Panc1 (cell line): ENCODE measurements around the gene MRPS12. TPM values are rescaled to one million over a fixed set of nuclear protein-coding genes. Genes with fewer than 3 reads are reported as not detected.

ENCODE experiments used
- ATAC-seq: fragments of 200-7000 bp; cut with Tn5 transposase; 2 replicates; pipeline ENCODE4 v1.9.1; 2020; ENCODE audit warnings: mild to moderate bottlenecking, moderate library complexity
- BruUV-seq: library from RNA; stranded (reverse); fragments of 400-500 nt; replicated peaks from 2 replicates; lab custom pipeline; 2021; lab: Mats Ljungman, UMichigan
- CTCF ChIA-PET: fragments of 300-600 bp; sonication (Branson Sonifier 250); formaldehyde crosslinking; loops from one replicate; lab custom pipeline; 2022; ENCODE audit warnings: antibody characterized with exemption; lab: Charles Lee
- POLR2A ChIA-PET: fragments of 300-600 bp; sonication (Branson Sonifier 250); formaldehyde crosslinking; loops from one replicate; lab custom pipeline; 2022; ENCODE audit warnings: antibody characterized with exemption; lab: Charles Lee
- DNase-seq: peaks from one replicate; pipeline ENCODE4 v3.0.0-alpha.2; 2010; ENCODE audit warnings: low read depth, low spot score
- H3K27ac ChIP-seq: 2 replicates; pipeline ENCODE4 v1.5.1; 2011; ENCODE audit warnings: mild to moderate bottlenecking, low read length, inconsistent platforms
- H3K27me3 ChIP-seq: fragments of 200-500 bp; sonication (Bioruptor generic); 2 replicates; pipeline ENCODE4 v1.6.0; 2014; ENCODE audit warnings: low read length, inconsistent platforms; ENCODE audit not compliant: control insufficient read depth, insufficient read depth
- H3K36me3 ChIP-seq: fragments of 200-500 bp; sonication (Bioruptor generic); 2 replicates; pipeline ENCODE4 v1.5.1; 2014; ENCODE audit warnings: inconsistent platforms, mild to moderate bottlenecking, low read length, moderate library complexity; ENCODE audit not compliant: control insufficient read depth, insufficient read depth
- H3K4me1 ChIP-seq: 2 replicates; pipeline ENCODE4 v1.5.1; 2011; ENCODE audit warnings: inconsistent platforms, mild to moderate bottlenecking, low read length, moderate library complexity; ENCODE audit not compliant: control insufficient read depth, insufficient read depth
- H3K4me3 ChIP-seq, 2 experiments: 2 replicates each; pipeline ENCODE4 v1.5.1; 2011 to 2012; ENCODE audit warnings: low read depth in 2 of 2, low read length in 2 of 2, mild to moderate bottlenecking in 2 of 2, inconsistent platforms in 1 of 2, moderate library complexity in 1 of 2
- H3K9me3 ChIP-seq: fragments of 200-500 bp; sonication (Bioruptor generic); 2 replicates; pipeline ENCODE4 v1.5.1; 2014; ENCODE audit warnings: low read depth, mild to moderate bottlenecking, inconsistent platforms, low read length, moderate library complexity; ENCODE audit not compliant: control insufficient read depth, insufficient read depth
- POLR2AphosphoS5 ChIP-seq: IDR thresholded peaks from 2 replicates; pipeline ENCODE4 v1.6.1; 2012; ENCODE audit warnings: mild to moderate bottlenecking, low read depth, low read length, moderate library complexity
- SIN3A ChIP-seq: IDR thresholded peaks from 2 replicates; pipeline ENCODE4 v1.6.1; 2012; ENCODE audit warnings: low read depth, mild to moderate bottlenecking, low read length, moderate library complexity, borderline replicate concordance; ENCODE audit not compliant: insufficient read depth
- TCF7L2 ChIP-seq: IDR thresholded peaks from 2 replicates; pipeline ENCODE4 v1.6.1; 2011; ENCODE audit warnings: mild to moderate bottlenecking, low read depth, low read length, inconsistent platforms
- in situ Hi-C: cut with HindIII; loops from 2 replicates; pipeline ENCODE4 v1.10.0; 2016; ENCODE audit warnings: low sequenced_read_pairs, low pct_unique_long_range_greater_than_20kb
- intact Hi-C: fragments of 100-400 bp; cut with micrococcal nuclease; formaldehyde crosslinking; loops from one replicate; pipeline ENCODE4 v1.10.0; 2022; ENCODE audit not compliant: unreplicated experiment
- total RNA-seq: library from RNA; stranded (reverse); gene quantifications from one replicate; pipeline ENCODE4 v1.2.1, GENCODE V29; 2021; ENCODE audit not compliant: unreplicated experiment
- TF ChIP-seq, protein P1 (sequence below), 2 experiments: IDR thresholded peaks; 2 replicates each; pipeline ENCODE4 v1.6.1; 2011 to 2012; ENCODE audit warnings: low read depth in 2 of 2, control low read depth in 1 of 2, low read length in 1 of 2, mild to moderate bottlenecking in 1 of 2, moderate library complexity in 1 of 2; ENCODE audit not compliant: insufficient read depth in 1 of 2
- TF ChIP-seq, protein P2 (sequence below): fragments of 450-650 bp; IDR thresholded peaks from 2 replicates; pipeline ENCODE4 v1.5.1; 2017; ENCODE audit warnings: mild to moderate bottlenecking

MRPS12 gene
- total RNA-seq, 1 experiment from 2014 or later: 511 TPM

DNA sequence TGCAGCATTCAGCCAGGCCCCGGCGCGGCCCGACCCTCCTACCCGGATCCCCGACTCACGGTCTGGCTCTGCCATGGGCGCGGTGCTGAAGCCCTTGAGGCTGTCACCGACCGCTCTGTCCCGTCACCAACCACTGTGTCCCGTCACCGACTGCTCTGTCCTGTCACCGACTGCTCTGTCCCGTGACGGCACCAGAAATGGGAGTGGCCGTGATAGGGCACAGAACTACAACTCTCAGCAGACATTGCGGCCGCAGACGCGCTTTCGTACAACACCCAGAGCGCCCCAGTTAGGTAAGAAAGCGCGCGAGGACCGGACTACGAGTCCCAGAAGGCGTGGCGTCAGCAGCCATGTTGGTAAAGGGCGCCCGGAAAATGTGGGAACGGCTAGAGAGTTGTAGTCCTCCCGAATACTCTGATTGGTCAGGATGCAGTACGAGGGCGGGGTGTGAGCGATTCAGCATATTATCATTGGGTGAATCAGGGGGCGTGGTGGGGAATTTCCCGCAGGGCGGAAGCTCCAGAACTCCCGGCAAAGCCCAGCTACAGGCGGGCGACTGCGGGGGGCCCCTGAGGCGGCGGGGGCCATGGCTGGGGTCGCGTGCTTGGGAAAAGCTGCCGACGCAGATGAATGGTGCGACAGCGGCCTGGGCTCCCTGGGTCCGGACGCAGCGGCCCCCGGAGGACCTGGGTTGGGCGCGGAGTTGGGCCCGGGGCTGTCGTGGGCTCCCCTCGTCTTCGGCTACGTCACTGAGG is 31.1 kb upstream of the MRPS12 start, which contains the start of the genes NFKBIB and SIRT2:
NFKBIB (plus strand) TSS at position 523 of the 755 bp plus-strand sequence; CDS start at position 587, 64 bp downstream.
SIRT2 (minus strand) TSS at position 172 of the 755 bp plus-strand sequence; CDS start at position 75, 97 bp downstream.
- H3K4me1 ChIP-seq: peaks cover 21% of the 10 kb centered on the region
- peak within 1 kb of the TSS; percentile 89 for H3K27ac ChIP-seq
- peak within 1 kb of the TSS; percentile 55 to 75 for H3K4me3 ChIP-seq
- POLR2A ChIA-PET: interaction anchor here (0.5 to 1.7 kb wide), 12 partner anchors 10 to 281 kb away, joined by 3 to 30 read pairs (median 6); partner anchors contain the start of genes EIF3K, HNRNPL, MRPS12 and SARS2
- intact Hi-C loops (loop anchor here (5.0 kb wide), 1 partner anchor 47 kb away; no protein-coding TSS in a partner anchor), in situ Hi-C loops (no loop called here)
- CTCF ChIA-PET: interaction anchor here (0.5 to 1.6 kb wide), 7 partner anchors 12 to 497 kb away, joined by 3 to 19 read pairs (median 6); partner anchors contain the start of genes MRPS12 and SARS2
- ATAC-seq (peak; percentile 97), DNase-seq (peak; percentile 100)
- H3K27me3 ChIP-seq: no peaks in the 10 kb centered on the region
- H3K9me3 ChIP-seq: peaks cover 6% of the 10 kb centered on the region; the same call in 1 of the 2 replicates
- H3K36me3 ChIP-seq: no peaks in the 10 kb centered on the region
- no TSS peak for BruUV-seq
- TF ChIP-seq POLR2AphosphoS5: peak; percentile 98
- TF ChIP-seq TCF7L2: peak; percentile 89
- TF ChIP-seq, protein P1, sequence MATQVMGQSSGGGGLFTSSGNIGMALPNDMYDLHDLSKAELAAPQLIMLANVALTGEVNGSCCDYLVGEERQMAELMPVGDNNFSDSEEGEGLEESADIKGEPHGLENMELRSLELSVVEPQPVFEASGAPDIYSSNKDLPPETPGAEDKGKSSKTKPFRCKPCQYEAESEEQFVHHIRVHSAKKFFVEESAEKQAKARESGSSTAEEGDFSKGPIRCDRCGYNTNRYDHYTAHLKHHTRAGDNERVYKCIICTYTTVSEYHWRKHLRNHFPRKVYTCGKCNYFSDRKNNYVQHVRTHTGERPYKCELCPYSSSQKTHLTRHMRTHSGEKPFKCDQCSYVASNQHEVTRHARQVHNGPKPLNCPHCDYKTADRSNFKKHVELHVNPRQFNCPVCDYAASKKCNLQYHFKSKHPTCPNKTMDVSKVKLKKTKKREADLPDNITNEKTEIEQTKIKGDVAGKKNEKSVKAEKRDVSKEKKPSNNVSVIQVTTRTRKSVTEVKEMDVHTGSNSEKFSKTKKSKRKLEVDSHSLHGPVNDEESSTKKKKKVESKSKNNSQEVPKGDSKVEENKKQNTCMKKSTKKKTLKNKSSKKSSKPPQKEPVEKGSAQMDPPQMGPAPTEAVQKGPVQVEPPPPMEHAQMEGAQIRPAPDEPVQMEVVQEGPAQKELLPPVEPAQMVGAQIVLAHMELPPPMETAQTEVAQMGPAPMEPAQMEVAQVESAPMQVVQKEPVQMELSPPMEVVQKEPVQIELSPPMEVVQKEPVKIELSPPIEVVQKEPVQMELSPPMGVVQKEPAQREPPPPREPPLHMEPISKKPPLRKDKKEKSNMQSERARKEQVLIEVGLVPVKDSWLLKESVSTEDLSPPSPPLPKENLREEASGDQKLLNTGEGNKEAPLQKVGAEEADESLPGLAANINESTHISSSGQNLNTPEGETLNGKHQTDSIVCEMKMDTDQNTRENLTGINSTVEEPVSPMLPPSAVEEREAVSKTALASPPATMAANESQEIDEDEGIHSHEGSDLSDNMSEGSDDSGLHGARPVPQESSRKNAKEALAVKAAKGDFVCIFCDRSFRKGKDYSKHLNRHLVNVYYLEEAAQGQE (IDR thresholded peaks at IDR 0.05; ENCODE audit: insufficient read depth in 1 of 2, low read depth in 2 of 2, low read length in 1 of 2): no peak
- TF ChIP-seq, protein P2, sequence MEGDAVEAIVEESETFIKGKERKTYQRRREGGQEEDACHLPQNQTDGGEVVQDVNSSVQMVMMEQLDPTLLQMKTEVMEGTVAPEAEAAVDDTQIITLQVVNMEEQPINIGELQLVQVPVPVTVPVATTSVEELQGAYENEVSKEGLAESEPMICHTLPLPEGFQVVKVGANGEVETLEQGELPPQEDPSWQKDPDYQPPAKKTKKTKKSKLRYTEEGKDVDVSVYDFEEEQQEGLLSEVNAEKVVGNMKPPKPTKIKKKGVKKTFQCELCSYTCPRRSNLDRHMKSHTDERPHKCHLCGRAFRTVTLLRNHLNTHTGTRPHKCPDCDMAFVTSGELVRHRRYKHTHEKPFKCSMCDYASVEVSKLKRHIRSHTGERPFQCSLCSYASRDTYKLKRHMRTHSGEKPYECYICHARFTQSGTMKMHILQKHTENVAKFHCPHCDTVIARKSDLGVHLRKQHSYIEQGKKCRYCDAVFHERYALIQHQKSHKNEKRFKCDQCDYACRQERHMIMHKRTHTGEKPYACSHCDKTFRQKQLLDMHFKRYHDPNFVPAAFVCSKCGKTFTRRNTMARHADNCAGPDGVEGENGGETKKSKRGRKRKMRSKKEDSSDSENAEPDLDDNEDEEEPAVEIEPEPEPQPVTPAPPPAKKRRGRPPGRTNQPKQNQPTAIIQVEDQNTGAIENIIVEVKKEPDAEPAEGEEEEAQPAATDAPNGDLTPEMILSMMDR: no peak
- TF ChIP-seq SIN3A: peak; percentile 98

DNA sequence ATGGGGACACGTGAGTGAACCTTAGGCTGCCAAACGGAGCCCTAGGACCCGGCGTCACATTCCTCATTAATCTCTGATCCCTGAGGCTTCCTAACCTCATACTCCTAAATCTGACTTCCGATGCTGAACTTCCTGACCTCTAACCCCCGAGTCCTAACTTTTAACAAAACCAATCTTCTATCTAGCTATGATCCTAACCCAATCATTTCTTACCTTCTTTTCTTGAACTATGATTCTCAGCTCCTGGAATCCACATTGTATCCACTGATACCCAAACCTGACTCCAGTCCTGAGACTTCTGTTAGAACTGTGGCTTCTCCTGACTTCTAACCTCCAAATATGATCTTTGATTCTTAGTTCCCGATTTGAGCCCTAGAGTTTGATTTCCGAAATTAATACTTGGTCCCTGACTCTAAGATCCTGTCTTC is 30.5 kb upstream of the MRPS12 start:
- H3K4me3 ChIP-seq: peak overlapping the region; percentile 55 to 75
- H3K27ac ChIP-seq: peak overlapping the region; percentile 89
- no peaks in the 10 kb centered on the region for H3K27me3 ChIP-seq
- DNase-seq: peak; percentile 57
- H3K9me3 ChIP-seq: peaks cover 6% of the 10 kb centered on the region; the same call in 1 of the 2 replicates
- ATAC-seq: no peak
- in situ Hi-C loops (no loop called here), intact Hi-C loops (no loop called here)
- no TSS peak for BruUV-seq
- H3K36me3 ChIP-seq: no peaks in the 10 kb centered on the region; the same call in 1 of the 2 replicates
- peaks cover 24% of the 10 kb centered on the region for H3K4me1 ChIP-seq
- POLR2A ChIA-PET: interaction anchor here (0.6 to 1.7 kb wide), 14 partner anchors 9 to 281 kb away, joined by 3 to 30 read pairs (median 6); partner anchors contain the start of genes EIF3K, HNRNPL, MRPS12 and SARS2
- CTCF ChIA-PET: interaction anchor here (0.5 to 1.6 kb wide), 9 partner anchors 13 to 261 kb away, joined by 3 to 19 read pairs (median 6); partner anchors contain the start of genes MRPS12 and SARS2
- TF ChIP-seq SIN3A (no peak), TCF7L2 (no peak), POLR2AphosphoS5 (no peak; the same call in 1 of the 2 replicates)
- TF ChIP-seq, protein P2: no peak
- TF ChIP-seq, protein P1 (IDR thresholded peaks at IDR 0.05; ENCODE audit: insufficient read depth in 1 of 2, low read depth in 2 of 2, low read length in 1 of 2): no peak
